ENCODE results near the gene LBH. TPM values are rescaled to one million over a fixed set of nuclear protein-coding genes. Genes with fewer than 3 reads are reported as not detected.

The LBH gene
- total RNA-seq, 1 donor from 2014 or later = 2.4 TPM

- DNase-seq (ENCODE audit: low read depth, low spot score) = no peak
These were observed 69.3 kb downstream of the LBH start for GRCh38 chr2:30300456-30301221.

GRCh38 chr2:30301551-30301950 is 70.2 kb downstream of the LBH start:
- no peak for DNase-seq (ENCODE audit: low read depth, low spot score)

- no peak for DNase-seq (ENCODE audit: low read depth, low spot score)
These were observed 71.2 kb downstream of the LBH start for GRCh38 chr2:30302566-30302965.

GRCh38 chr2:30303095-30303494 is 71.8 kb downstream of the LBH start:
- no peak for DNase-seq (ENCODE audit: low read depth, low spot score)

GRCh38 chr2:30305235-30305634 is 73.9 kb downstream of the LBH start:
- no peak for DNase-seq (ENCODE audit: low read depth, low spot score)

GRCh38 chr2:30306522-30306921 is 75.2 kb downstream of the LBH start:
- DNase-seq (ENCODE audit: low read depth, low spot score) = no peak

- DNase-seq (ENCODE audit: low read depth, low spot score) = no peak
These were observed 76.9 kb downstream of the LBH start for GRCh38 chr2:30308280-30308679.

Other genes starting within 250 kb of the LBH start
- 75.6 and 77.1 TPM in 2 replicates for gene YPEL5, start 84.5 kb upstream of the LBH start, total RNA-seq
- gene LCLAT1, start 215.7 kb downstream of the LBH start, total RNA-seq = 8.6 and 17.7 TPM in 2 replicates

Data from pulmonary artery endothelial cell (primary cell).